Esophagus squamous epithelium (tissue), 4 donors: Measurements from ENCODE around the gene NT5DC4.

Experiments used
- POLR2A ChIP-seq, 4 donors: fragments of 450-650 bp; IDR thresholded peaks; one replicate each; pipeline ENCODE4 v1.6.1; 2017; ENCODE audit warnings: antibody characterized with exemption in 4 of 4, mild to moderate bottlenecking in 4 of 4, moderate library complexity in 3 of 4
- TF ChIP-seq, protein P1 (sequence below), 6 experiments: fragments of 450-650 bp in 4 of 6; fragments of 200-600 bp in 2 of 6; sonication (generic) in 2 of 6; IDR thresholded peaks; one replicate each; pipeline ENCODE4 v1.5.1; 2016 to 2019; ENCODE audit warnings: antibody characterized with exemption in 6 of 6, mild to moderate bottlenecking in 4 of 6, moderate library complexity in 4 of 6

- TF ChIP-seq, protein P1, sequence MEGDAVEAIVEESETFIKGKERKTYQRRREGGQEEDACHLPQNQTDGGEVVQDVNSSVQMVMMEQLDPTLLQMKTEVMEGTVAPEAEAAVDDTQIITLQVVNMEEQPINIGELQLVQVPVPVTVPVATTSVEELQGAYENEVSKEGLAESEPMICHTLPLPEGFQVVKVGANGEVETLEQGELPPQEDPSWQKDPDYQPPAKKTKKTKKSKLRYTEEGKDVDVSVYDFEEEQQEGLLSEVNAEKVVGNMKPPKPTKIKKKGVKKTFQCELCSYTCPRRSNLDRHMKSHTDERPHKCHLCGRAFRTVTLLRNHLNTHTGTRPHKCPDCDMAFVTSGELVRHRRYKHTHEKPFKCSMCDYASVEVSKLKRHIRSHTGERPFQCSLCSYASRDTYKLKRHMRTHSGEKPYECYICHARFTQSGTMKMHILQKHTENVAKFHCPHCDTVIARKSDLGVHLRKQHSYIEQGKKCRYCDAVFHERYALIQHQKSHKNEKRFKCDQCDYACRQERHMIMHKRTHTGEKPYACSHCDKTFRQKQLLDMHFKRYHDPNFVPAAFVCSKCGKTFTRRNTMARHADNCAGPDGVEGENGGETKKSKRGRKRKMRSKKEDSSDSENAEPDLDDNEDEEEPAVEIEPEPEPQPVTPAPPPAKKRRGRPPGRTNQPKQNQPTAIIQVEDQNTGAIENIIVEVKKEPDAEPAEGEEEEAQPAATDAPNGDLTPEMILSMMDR (IDR thresholded peaks at IDR 0.05) = no peak
- no peak for TF ChIP-seq POLR2A (IDR thresholded peaks at IDR 0.05)
Measured at GRCh38 chr2:112710956-112711750, 9.7 kb upstream of the NT5DC4 start.
